ENCODE data around the gene INPP5F. TPM values are rescaled to one million over a fixed set of nuclear protein-coding genes. Genes with fewer than 3 reads are reported as not detected.
"Not testable (repeated sequence)": the region's sequence is repeated elsewhere in the genome, so short reads cannot be mapped to it uniquely, and the experiment has no call there.

INPP5F gene
- total RNA-seq, 1 donor from 2014 or later = 20.2 TPM

DNA sequence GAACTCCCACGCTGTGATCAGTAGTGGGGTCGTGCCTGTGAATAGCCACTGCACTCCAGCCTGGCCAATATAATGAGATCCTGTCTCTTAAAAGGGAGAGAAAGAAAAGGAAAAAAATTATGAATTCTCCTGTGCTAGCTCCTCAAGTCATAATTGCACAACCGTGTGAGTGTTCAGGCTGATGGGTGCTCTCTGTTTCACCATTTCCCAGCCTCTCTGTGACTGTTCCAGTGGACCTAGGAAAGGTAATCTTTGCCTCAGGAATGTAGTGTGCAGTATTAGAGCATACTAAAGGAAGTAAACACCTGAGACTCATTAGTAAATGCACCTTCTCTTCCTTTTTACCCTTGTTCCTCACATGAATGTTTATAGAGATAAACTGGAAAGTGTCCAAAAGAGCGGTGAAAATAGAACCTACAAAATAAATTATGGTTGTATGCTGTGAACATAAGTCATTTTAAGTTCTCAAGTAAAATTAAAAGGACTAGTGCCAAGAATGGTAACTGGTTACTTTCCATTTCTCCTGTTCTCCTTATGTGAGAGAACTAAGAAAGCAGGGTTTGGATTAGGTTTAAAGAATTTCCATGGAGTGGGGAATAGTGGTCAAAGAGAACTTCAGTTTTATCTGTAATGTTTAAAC, 42.7 kb downstream of the INPP5F start:
- no peak for DNase-seq (ENCODE audit: low spot score)
- intact Hi-C loops (cut with DNase I) = no loop called here

GRCh38 chr10:119769886-119770285, 44.0 kb downstream of the INPP5F start:
- intact Hi-C loops (cut with DNase I) = no loop called here

GRCh38 chr10:119770928-119771327, 45.1 kb downstream of the INPP5F start:
- intact Hi-C loops (cut with DNase I) = no loop called here
- DNase-seq (ENCODE audit: low spot score) = no peak

More at GRCh38 chr10:119769886-119770285, 44.0 kb downstream of the INPP5F start:
- no peak for DNase-seq (ENCODE audit: low spot score)

GRCh38 chr10:119772334-119772733, 46.5 kb downstream of the INPP5F start:
- intact Hi-C loops (cut with DNase I) = no loop called here

DNA sequence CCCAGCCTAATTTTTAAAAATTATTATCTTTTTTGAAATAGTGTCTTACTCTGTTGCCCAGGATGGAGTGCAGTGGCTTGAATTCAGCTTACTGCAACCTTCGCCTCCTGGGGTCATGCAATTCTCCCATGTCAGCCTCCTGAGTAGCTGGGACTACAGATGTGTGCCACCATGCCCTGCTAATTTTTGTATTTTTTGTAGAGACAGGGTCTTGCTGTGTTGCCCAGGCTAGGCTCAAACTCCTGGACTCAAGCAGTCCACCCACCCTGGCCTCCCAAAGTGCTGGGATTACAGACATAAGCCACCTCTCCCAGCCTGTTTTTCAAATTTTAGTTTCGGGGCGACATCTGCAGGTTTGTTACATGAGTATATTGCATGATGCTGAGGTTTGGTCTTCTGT, 47.2 kb downstream of the INPP5F start:
- intact Hi-C loops (cut with DNase I); DNase-seq (ENCODE audit: low spot score): not testable (repeated sequence)

More at GRCh38 chr10:119772334-119772733, 46.5 kb downstream of the INPP5F start:
- DNase-seq (ENCODE audit: low spot score) = no peak

GRCh38 chr10:119775529-119775928, 49.7 kb downstream of the INPP5F start:
- no peak for DNase-seq (ENCODE audit: low spot score)
- intact Hi-C loops (cut with DNase I) = no loop called here

DNA sequence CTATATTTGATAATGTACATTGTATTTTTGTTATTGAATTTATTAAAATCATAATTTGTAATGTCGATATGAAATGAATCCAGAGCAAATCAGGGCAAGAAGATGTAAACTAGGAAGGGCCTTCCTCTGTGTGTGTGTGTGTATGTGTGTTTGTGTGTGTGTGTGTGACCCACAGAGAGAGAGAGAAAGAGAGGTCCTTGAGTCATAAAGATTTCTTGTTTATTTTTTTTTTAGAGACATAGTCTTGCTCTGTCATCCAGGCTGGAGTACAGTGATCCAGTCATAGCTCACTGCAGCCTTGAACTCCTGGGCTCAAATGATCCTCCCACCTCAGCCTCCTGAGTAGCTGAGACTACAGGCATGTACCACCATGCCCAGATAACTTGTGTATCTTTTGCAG, 50.7 kb downstream of the INPP5F start:
- no peak for DNase-seq (ENCODE audit: low spot score)
- intact Hi-C loops (cut with DNase I) = no loop called here

DNA sequence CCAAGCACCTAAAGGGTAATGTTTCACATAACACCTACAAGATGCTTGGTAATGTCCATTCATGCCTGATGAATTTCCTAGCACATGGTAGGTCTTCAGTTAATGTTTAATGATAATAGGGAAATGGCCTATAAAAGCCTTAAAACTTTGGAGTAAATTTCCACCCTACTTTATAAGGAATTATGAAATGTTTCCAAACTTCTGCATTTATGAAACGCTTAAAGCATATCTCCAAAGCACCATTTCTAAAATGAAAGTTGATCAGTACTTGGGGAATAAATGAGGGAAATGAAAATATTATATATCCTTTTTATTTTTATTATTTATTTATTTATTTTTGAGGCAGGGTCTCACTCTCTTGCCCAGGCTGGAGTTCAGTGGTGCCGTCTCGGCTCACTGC, 51.8 kb downstream of the INPP5F start:
- intact Hi-C loops (cut with DNase I) = no loop called here
- DNase-seq (ENCODE audit: low spot score) = no peak

DNA sequence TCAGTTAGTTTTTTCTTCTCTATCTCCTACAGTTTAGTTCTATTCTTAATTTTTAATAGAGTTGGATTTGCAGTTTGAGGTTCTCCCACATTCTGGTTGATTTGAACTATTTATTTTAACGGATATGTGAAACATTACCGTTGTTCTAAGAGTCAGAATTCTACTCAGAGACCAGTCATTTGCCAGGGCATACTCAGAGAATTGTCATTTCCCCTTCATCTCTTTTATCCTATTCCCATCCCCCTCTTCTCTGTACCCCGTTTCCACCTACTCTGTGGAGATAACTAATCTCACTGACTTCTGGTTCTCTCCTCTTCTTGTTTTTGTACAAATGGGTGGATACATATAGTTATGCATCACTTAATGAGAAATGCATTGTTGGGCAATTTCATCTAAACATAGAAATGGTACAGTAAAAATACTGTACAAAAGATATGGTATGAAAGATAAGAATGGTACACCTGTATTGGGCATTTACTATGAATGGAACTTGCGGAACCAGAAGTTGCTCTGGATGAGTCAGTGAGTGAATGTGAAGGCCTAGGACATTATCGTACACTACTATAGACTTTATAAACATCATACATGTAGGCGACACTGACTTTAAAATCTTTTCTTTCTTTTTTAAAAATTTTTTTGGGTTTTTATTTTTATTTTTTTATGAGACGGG, 53.1 kb downstream of the INPP5F start:
- intact Hi-C loops (cut with DNase I) = no loop called here

GRCh38 chr10:119780879-119781480, 55.1 kb downstream of the INPP5F start:
- intact Hi-C loops (cut with DNase I) = no loop called here
- DNase-seq (ENCODE audit: low spot score) = no peak

More for the DNA sequence above, 53.1 kb downstream of the INPP5F start:
- DNase-seq (ENCODE audit: low spot score) = no peak

DNA sequence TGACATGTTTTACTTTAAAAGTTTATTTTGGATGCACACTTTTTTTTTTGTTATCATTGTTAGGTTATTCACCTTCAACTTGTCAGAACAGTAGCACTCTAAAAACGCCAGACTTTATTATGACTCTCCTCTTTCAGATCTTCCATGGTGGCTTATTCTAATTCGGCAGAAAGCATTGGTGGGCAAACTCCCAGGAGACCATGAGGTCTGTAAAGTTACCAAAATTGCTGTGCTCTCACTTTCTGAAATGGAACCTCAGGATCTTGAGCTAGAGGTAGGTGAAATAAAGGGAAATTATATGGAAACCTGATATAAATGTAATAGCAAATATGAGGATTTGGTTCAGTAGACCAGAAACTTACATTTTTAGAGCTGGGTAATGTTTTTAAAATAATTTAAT, 55.6 kb downstream of the INPP5F start:
- intact Hi-C loops (cut with DNase I) = no loop called here
- DNase-seq (ENCODE audit: low spot score) = no peak

- intact Hi-C loops (cut with DNase I) = no loop called here
- no peak for DNase-seq (ENCODE audit: low spot score)
These were observed 57.3 kb downstream of the INPP5F start for GRCh38 chr10:119782981-119783664.

DNA sequence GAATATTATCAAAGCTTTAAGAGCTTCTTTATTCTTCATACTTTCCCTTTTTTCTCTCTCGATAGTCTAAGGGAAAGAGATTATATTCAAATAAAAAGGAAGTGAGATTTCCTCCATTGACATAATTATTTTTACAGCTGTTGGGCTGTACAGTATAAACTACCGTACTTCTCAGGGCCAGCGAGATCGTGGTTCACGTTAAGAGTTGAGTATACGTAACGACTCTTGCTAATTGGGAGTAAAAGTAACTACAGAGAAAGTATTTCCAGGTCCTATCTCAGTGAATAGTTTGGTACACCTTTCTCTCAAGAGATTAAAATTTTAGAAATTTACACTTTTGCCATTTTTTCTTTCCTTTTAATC, 57.8 kb downstream of the INPP5F start:
- DNase-seq (ENCODE audit: low spot score) = no peak
- intact Hi-C loops (cut with DNase I) = no loop called here

- no peak for DNase-seq (ENCODE audit: low spot score)
- intact Hi-C loops (cut with DNase I) = no loop called here
These were observed 58.7 kb downstream of the INPP5F start for GRCh38 chr10:119784340-119785067.

- DNase-seq (ENCODE audit: low spot score) = no peak
- intact Hi-C loops (cut with DNase I) = no loop called here
These were observed 60.4 kb downstream of the INPP5F start for GRCh38 chr10:119786117-119786769.

GRCh38 chr10:119795101-119795500, 69.3 kb downstream of the INPP5F start:
- intact Hi-C loops (cut with DNase I); DNase-seq (ENCODE audit: low spot score): not testable (repeated sequence)

DNA sequence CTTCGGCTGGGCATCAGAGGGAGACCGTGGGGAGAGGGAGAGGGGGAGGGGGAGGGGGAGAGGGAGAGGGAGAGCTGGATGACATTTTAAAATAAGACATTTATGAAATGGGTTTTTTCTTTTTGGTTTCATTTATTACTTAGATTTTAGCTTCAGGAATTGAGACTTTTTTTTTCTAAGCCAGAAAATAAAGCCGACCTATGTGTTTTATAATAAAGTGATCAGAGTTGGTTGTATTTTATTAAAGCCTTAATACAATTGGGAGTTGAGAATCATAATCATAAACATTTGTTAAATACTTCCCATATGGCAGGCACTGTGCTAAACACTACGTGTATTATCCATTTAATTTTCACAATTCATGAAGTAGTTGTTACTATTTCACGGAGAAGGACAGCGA, 70.2 kb downstream of the INPP5F start:
- no peak for DNase-seq (ENCODE audit: low spot score)
- intact Hi-C loops (cut with DNase I) = no loop called here

DNA sequence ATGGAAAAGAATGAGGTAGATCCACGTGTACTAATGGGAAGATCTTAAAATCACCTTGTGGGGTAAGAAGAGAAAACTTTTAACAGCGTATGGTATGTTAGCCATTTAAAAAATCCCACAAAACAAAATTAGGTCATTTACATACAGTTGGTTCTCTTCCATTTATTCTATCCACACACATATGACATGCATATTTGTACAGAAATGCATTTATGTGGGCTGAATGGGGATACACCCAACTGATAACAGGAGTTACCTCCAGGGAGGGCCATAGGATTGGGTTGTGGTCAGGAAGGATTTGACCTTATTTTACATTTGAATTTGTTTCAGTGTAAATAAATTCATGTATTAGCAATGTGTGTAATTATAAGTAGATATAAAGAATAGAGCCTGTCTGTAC, 75.3 kb downstream of the INPP5F start:
- intact Hi-C loops (cut with DNase I) = no loop called here
- DNase-seq (ENCODE audit: low spot score) = no peak

- intact Hi-C loops (cut with DNase I) = no loop called here
These were observed 76.2 kb downstream of the INPP5F start for GRCh38 chr10:119801998-119802538.

More at GRCh38 chr10:119801998-119802538, 76.2 kb downstream of the INPP5F start:
- DNase-seq (ENCODE audit: low spot score) = no peak

Data from cardiac septum (tissue), 1 donor.